K562 (cell line): ENCODE results near the gene KCNMB2. TPM values are rescaled to one million over a fixed set of nuclear protein-coding genes. Genes with fewer than 3 reads are reported as not detected.

Source experiments
- ATAC-seq: fragments of 200-7000 bp; cut with Tn5 transposase; 3 replicates; pipeline ENCODE4 v1.9.1; 2020; ENCODE audit warnings: moderate library complexity
- BruUV-seq: library from RNA; stranded (reverse); fragments of 400-500 nt; replicated peaks from 2 replicates; lab custom pipeline; 2021; lab: Mats Ljungman, UMichigan
- CTCF ChIA-PET: fragments of 300-600 bp; formaldehyde crosslinking; extraction: SDS; loops from one replicate; lab custom pipeline; 2021; ENCODE audit warnings: low intra/inter-chr PET ratio; lab: Yijun Ruan, JAX
- POLR2A ChIA-PET: fragments of 300-600, 350-650 bp; sonication (Branson Sonifier 250); formaldehyde crosslinking; extraction: SDS; loops from one replicate; lab custom pipeline; 2021; ENCODE audit warnings: antibody characterized with exemption, inconsistent platforms; lab: Yijun Ruan, JAX
- DNase-seq, 4 experiments: peaks; one replicate each; pipeline versions ENCODE4 v3.0.0 to v3.0.0-alpha.2; 2011 to 2018; ENCODE audit warnings: low spot score in 3 of 4, mixed read lengths in 3 of 4; ENCODE audit errors: extremely low read depth in 1 of 4
- FAIRE-seq: peaks from 2 replicates; lab custom pipeline; 2011; peaks lifted over from hg19 to GRCh38; lab: Jason Lieb, UNC
- H2AFZ ChIP-seq: 2 replicates; pipeline ENCODE4 v1.6.0; 2011; ENCODE audit warnings: low read depth, low read length, control low read depth, inconsistent platforms
- H3K27ac ChIP-seq: fragments of 200-600 bp; 3 replicates; pipeline ENCODE4 v1.8.0; 2011; ENCODE audit warnings: low read depth, mild to moderate bottlenecking, control low read depth, inconsistent platforms, low read length, moderate library complexity, mixed read lengths; ENCODE audit errors: extremely low read depth
- H3K27me3 ChIP-seq, 2 experiments: fragments of 300-600 bp in 1 of 2; 2 replicates in 1 of 2; 3 replicates in 1 of 2; pipeline versions ENCODE4 v1.6.0 to v1.8.0; 2011; ENCODE audit warnings: inconsistent platforms in 2 of 2, low read length in 2 of 2, mild to moderate bottlenecking in 1 of 2, mixed read lengths in 1 of 2, moderate library complexity in 1 of 2; ENCODE audit not compliant: control insufficient read depth in 2 of 2, insufficient read depth in 2 of 2
- H3K36me3 ChIP-seq: fragments of 300-600 bp; 3 replicates; pipeline ENCODE4 v1.8.0; 2011; ENCODE audit warnings: mild to moderate bottlenecking, low read length, inconsistent platforms; ENCODE audit not compliant: control insufficient read depth, insufficient read depth
- H3K4me1 ChIP-seq, 2 experiments: fragments of 200-600 bp in 1 of 2; replicated peaks in 1 of 2; 2 replicates in 1 of 2; 3 replicates in 1 of 2; pipeline versions ENCODE4 v1.5.1 to v1.8.0; 2011; ENCODE audit warnings: inconsistent platforms in 2 of 2, low read length in 2 of 2, mild to moderate bottlenecking in 1 of 2, mixed read lengths in 1 of 2, moderate library complexity in 1 of 2; ENCODE audit not compliant: control insufficient read depth in 2 of 2, insufficient read depth in 2 of 2
- H3K4me2 ChIP-seq: 2 replicates; pipeline ENCODE4 v1.6.1; 2011; ENCODE audit warnings: low read length, control low read depth, inconsistent platforms, mixed read lengths; ENCODE audit not compliant: insufficient read depth
- H3K4me3 ChIP-seq: fragments of 200-600 bp; sonication (generic), shearing (Covaris generic); 2 replicates; pipeline ENCODE4 v1.5.1; 2016; ENCODE audit warnings: control low read depth, inconsistent platforms
- H3K79me2 ChIP-seq: fragments of 200-600 bp; 3 replicates; pipeline ENCODE4 v1.8.0; 2011; ENCODE audit warnings: low read length, inconsistent platforms; ENCODE audit not compliant: control insufficient read depth, insufficient read depth
- H3K9ac ChIP-seq, 2 experiments: 2 replicates each; pipeline versions ENCODE4 v1.6.0 to v1.6.1; 2011; ENCODE audit warnings: low read depth in 2 of 2, low read length in 2 of 2, control low read depth in 1 of 2, inconsistent platforms in 1 of 2, mild to moderate bottlenecking in 1 of 2, mixed read lengths in 1 of 2; ENCODE audit not compliant: insufficient read depth in 1 of 2
- H3K9me1 ChIP-seq: one replicate; pipeline ENCODE4 v1.6.0; 2011; ENCODE audit warnings: inconsistent platforms, mild to moderate bottlenecking, low read length, moderate library complexity; ENCODE audit not compliant: control insufficient read depth, insufficient read depth
- H3K9me3 ChIP-seq: replicated peaks from 2 replicates; pipeline ENCODE4 v1.5.1; 2011; ENCODE audit warnings: low read depth, low read length, inconsistent platforms; ENCODE audit not compliant: control insufficient read depth, insufficient read depth
- H4K20me1 ChIP-seq: replicated peaks from 2 replicates; pipeline ENCODE4 v1.6.1; 2011; ENCODE audit warnings: low read length, inconsistent platforms, mixed read lengths; ENCODE audit not compliant: control insufficient read depth, insufficient read depth
- ATF3 ChIP-seq, 2 experiments: fragments of 450-650 bp in 1 of 2; sonication (generic) in 1 of 2; formaldehyde crosslinking in 1 of 2; IDR thresholded peaks in 1 of 2; conservative IDR thresholded peaks in 1 of 2; 2 replicates each; pipeline versions ENCODE4 v1.6.1 to v1.8.1; 2016 to 2023; ENCODE audit warnings: mild to moderate bottlenecking in 2 of 2, moderate library complexity in 2 of 2, inconsistent platforms in 1 of 2, missing genetic modification reagents in 1 of 2
- BRCA1 ChIP-seq, 2 experiments: fragments of 450-650 bp in 1 of 2; sonication (generic) in 1 of 2; formaldehyde crosslinking in 1 of 2; IDR thresholded peaks; 2 replicates each; pipeline versions ENCODE4 v1.5.0 to v1.6.1; 2017 to 2020; ENCODE audit warnings: mild to moderate bottlenecking in 1 of 2, missing genetic modification reagents in 1 of 2
- JUN ChIP-seq, 2 experiments: sonication (generic) in 1 of 2; formaldehyde crosslinking in 1 of 2; IDR thresholded peaks; 2 replicates each; pipeline versions ENCODE4 v1.6.1 to v1.8.0; 2012 to 2022; ENCODE audit warnings: borderline replicate concordance in 2 of 2, mild to moderate bottlenecking in 2 of 2, improper control_type of control experiment in 1 of 2, low read depth in 1 of 2, low read length in 1 of 2, missing genetic modification reagents in 1 of 2
- RNF2 ChIP-seq: sonication (generic); IDR thresholded peaks from 2 replicates; pipeline ENCODE4 v1.6.1; 2016
- SIX5 ChIP-seq, 2 experiments: IDR thresholded peaks; 2 replicates each; pipeline ENCODE4 v1.6.1; 2011; ENCODE audit warnings: low read length in 2 of 2, borderline replicate concordance in 1 of 2, low read depth in 1 of 2, mild to moderate bottlenecking in 1 of 2, moderate library complexity in 1 of 2; ENCODE audit not compliant: insufficient read depth in 1 of 2
- ZBED1 ChIP-seq: IDR thresholded peaks from 2 replicates; pipeline ENCODE4 v1.6.1; 2014
- ZNF586 ChIP-seq: fragments of 450-650 bp; formaldehyde crosslinking; conservative IDR thresholded peaks from 2 replicates; pipeline ENCODE4 v1.4.0; 2020; ENCODE audit warnings: mild to moderate bottlenecking, moderate library complexity
- WGBS: fragments of 100-300 bp; shearing (Covaris generic); methylation state at CpG from one replicate; pipeline ENCODE4 v1.1.6; 2016; ENCODE audit warnings: low coverage, mixed read lengths; ENCODE audit not compliant: insufficient coverage; ENCODE audit errors: missing lambda C conversion rate; 5-methylcytosine and 5-hydroxymethylcytosine counted together
- in situ Hi-C: fragments of 300-500 bp; cut with MboI; formaldehyde crosslinking; loops from 4 replicates; pipeline ENCODE4 v1.15.0; 2018; ENCODE audit warnings: inconsistent platforms, mixed read lengths
- intact Hi-C: fragments of 100-400 bp; cut with micrococcal nuclease; formaldehyde crosslinking; loops from 2 replicates; pipeline ENCODE4 v1.14.2; 2022
- polyA plus RNA-seq, 8 experiments: library from polyadenylated mRNA; depleted of rRNA in 4 of 8; stranded (reverse) in 5 of 8; unstranded in 3 of 8; fragments of >200 nt; fragmentation: Nextera tagmentation in 2 of 8; fragmentation: Illumina TruSeq in 1 of 8; extraction: Ambion mirVana in 2 of 8; extraction: Trizol in 1 of 8; gene quantifications; 2 replicates each; pipeline versions ENCODE4 v1.2.1 to v1.2.3, GENCODE V29; 2011 to 2014; ENCODE audit warnings: inconsistent platforms in 1 of 8, missing spikeins in 1 of 8
- total RNA-seq, 7 experiments: library from RNA; depleted of rRNA in 6 of 7; stranded (reverse); fragments of >200 nt in 6 of 7; fragmentation: Illumina TruSeq in 2 of 7; extraction: Trizol in 2 of 7; gene quantifications; 2 replicates each; pipeline versions ENCODE4 v1.2.1 to v1.2.3, GENCODE V29; 2011 to 2021; ENCODE audit warnings: low replicate concordance in 1 of 7
- TF ChIP-seq, protein P1 (sequence below): fragments of 450-650 bp; formaldehyde crosslinking; IDR thresholded peaks from 2 replicates; pipeline ENCODE4 v1.4.0; 2020; ENCODE audit warnings: mild to moderate bottlenecking, moderate library complexity
- TF ChIP-seq, protein P2 (sequence below): sonication (generic); formaldehyde crosslinking; IDR thresholded peaks from 2 replicates; pipeline ENCODE4 v1.8.0; 2022; ENCODE audit warnings: mild to moderate bottlenecking, missing genetic modification reagents, borderline replicate concordance

Gene KCNMB2
- total and polyA plus RNA-seq, 9 of the 15 experiments (the other 6 are each of a cell fraction or from before 2014, with no cell fraction given): 0.04 to 0.15 TPM; not detected in 7

DNA sequence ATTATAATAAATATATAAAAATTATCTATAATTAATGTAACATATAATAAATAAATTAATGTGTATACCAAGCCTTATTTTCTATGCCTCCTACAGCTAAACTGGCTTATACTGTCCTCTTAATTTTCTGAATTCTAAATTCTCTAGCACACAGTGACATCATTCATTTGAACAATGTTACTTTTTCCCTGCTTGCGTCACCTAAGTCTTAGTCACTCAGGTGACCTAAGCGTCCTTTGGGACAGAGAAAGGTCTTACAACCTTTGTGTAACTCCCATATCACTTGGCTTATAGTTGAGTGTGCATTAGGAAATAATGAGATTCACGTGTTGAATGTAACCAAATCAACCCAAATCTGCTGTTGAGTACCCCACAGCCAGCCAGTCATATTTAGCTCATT, 48.5 kb upstream of the KCNMB2 start:
- FAIRE-seq: no peak
- Histone ChIP-seq H3K36me3 (no peaks in the 10 kb centered on the region), H3K27me3 (no peaks in the 10 kb centered on the region), H2AFZ (no peak overlapping the region), H3K4me3 (no peak overlapping the region), H3K9me3 (no peaks in the 10 kb centered on the region), H3K9ac (no peak overlapping the region), H3K4me2 (no peak overlapping the region), H3K9me1 (no peaks in the 10 kb centered on the region), H3K4me1 (no peaks in the 10 kb centered on the region), H4K20me1 (no peaks in the 10 kb centered on the region), H3K27ac (no peak overlapping the region), H3K79me2 (no peaks in the 10 kb centered on the region)
- POLR2A ChIA-PET: no interaction called here
- ATAC-seq: no peak
- WGBS: 0% methylated on average over 3 of the region's 3 CpGs
- no TSS peak for BruUV-seq
- CTCF ChIA-PET: no interaction called here
- TF ChIP-seq ATF3 (IDR thresholded peaks at IDR 0.05): peak; percentile 48; the same call in 1 of the 2 replicates
- no peak for TF ChIP-seq ATF3 (CRISPR knock-in tag; conservative IDR thresholded peaks at IDR 0.05)
- TF ChIP-seq JUN (IDR thresholded peaks at IDR 0.05; ENCODE audit: borderline replicate concordance, low read depth, low read length): 0 out of 2 replicates have a peak, but pooled peaks have one; percentile 9
- no peak for TF ChIP-seq JUN (CRISPR knock-in tag; IDR thresholded peaks at IDR 0.05; ENCODE audit: borderline replicate concordance)
- no peak for TF ChIP-seq ZBED1
- in situ Hi-C loops: no loop called here
- no peak for DNase-seq
- intact Hi-C loops: no loop called here

DNA sequence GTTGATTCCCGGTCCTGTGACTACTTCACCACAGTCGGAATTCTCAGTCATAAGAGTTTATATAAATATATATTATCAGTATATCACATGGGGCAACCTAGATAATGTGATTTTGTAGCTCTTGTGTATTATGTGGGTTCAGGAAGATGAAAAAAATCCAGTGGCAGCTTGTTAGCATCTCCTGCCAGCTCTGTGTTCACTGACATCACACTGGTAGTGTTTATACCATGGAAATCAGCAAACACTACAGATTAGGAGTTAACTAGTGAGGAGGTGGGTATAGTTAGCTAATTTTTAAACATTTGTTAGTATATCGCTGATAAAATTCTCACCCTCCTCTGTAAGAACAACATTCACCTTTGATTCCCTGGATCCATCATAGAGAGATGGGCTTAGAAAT, 44.5 kb upstream of the KCNMB2 start:
- H3K36me3 ChIP-seq: no peaks in the 10 kb centered on the region
- H3K4me3 ChIP-seq: no peak overlapping the region
- H3K79me2 ChIP-seq: no peaks in the 10 kb centered on the region
- no peaks in the 10 kb centered on the region for H3K9me3 ChIP-seq
- no peaks in the 10 kb centered on the region for H3K4me1 ChIP-seq
- POLR2A ChIA-PET: no interaction called here
- in situ Hi-C loops: no loop called here
- DNase-seq (no peak), FAIRE-seq (no peak), ATAC-seq (no peak)
- BruUV-seq: no TSS peak
- H3K27me3 ChIP-seq: no peaks in the 10 kb centered on the region
- WGBS: 0% methylated on average over 3 of the region's 3 CpGs
- intact Hi-C loops: no loop called here
- CTCF ChIA-PET: no interaction called here
- no peak overlapping the region for H3K4me2 ChIP-seq
- no peak overlapping the region for H3K27ac ChIP-seq
- H3K9ac ChIP-seq: no peak overlapping the region
- H4K20me1 ChIP-seq: no peaks in the 10 kb centered on the region
- H2AFZ ChIP-seq: no peak overlapping the region
- no peaks in the 10 kb centered on the region for H3K9me1 ChIP-seq
- TF ChIP-seq BRCA1 (IDR thresholded peaks at IDR 0.05): no peak
- no peak for TF ChIP-seq BRCA1 (CRISPR knock-in tag; IDR thresholded peaks at IDR 0.05)
- TF ChIP-seq RNF2: no peak
- TF ChIP-seq, protein P1, sequence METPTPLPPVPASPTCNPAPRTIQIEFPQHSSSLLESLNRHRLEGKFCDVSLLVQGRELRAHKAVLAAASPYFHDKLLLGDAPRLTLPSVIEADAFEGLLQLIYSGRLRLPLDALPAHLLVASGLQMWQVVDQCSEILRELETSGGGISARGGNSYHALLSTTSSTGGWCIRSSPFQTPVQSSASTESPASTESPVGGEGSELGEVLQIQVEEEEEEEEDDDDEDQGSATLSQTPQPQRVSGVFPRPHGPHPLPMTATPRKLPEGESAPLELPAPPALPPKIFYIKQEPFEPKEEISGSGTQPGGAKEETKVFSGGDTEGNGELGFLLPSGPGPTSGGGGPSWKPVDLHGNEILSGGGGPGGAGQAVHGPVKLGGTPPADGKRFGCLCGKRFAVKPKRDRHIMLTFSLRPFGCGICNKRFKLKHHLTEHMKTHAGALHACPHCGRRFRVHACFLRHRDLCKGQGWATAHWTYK: no peak
- TF ChIP-seq ZNF586 (CRISPR knock-in tag): no peak
- no peak for TF ChIP-seq SIX5 (IDR thresholded peaks at IDR 0.05; ENCODE audit: borderline replicate concordance in 1 of 2, insufficient read depth in 1 of 2, low read depth in 1 of 2, low read length in 2 of 2)
- TF ChIP-seq, protein P2, sequence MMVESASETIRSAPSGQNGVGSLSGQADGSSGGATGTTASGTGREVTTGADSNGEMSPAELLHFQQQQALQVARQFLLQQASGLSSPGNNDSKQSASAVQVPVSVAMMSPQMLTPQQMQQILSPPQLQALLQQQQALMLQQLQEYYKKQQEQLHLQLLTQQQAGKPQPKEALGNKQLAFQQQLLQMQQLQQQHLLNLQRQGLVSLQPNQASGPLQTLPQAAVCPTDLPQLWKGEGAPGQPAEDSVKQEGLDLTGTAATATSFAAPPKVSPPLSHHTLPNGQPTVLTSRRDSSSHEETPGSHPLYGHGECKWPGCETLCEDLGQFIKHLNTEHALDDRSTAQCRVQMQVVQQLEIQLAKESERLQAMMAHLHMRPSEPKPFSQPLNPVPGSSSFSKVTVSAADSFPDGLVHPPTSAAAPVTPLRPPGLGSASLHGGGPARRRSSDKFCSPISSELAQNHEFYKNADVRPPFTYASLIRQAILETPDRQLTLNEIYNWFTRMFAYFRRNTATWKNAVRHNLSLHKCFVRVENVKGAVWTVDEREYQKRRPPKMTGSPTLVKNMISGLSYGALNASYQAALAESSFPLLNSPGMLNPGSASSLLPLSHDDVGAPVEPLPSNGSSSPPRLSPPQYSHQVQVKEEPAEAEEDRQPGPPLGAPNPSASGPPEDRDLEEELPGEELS (CRISPR knock-in tag): no peak
